ENCODE measurements around the gene LRIG1. TPM values are rescaled to one million over a fixed set of nuclear protein-coding genes. Genes with fewer than 3 reads are reported as not detected.

The LRIG1 gene
- total RNA-seq, 3 donors from 2014 or later: 72.1 to 180 (median 75.3) TPM

DNA sequence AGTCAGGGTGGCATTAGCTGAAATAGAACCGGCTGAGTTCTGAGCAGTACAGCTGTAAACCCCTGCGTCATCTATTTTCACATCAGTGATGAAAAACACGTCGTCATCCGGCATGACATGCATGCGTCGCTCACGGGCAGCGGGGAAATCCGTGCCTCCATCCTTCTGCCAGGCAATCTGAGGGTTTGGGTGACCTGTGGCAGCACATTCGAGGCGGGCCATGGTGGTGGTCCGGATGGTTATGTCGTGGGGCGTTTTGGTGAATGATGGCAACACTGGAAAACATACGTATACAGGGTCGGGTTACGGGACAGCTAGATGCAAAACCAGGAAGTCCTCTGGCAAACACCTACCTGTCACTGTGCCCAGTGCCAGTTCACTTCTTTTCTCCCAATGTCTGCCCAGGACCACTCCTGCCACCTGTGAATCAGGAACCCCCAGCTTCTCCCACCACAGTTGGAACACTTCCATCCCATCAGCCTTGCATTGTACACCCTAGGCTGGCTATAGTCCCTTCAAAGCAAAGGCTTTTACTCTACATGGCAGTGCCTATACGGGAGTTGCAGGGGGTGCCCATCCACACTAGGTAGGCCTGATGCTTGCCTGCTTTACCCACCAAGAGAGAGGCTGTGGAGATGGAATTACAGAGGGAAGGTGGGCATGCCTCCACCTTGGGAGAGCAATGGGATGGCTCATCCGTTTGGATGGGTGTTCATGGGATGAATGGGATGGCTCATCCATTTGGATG lies 116.7 kb downstream of the LRIG1 start:
- intact Hi-C loops (cut with DNase I, micrococcal nuclease): no loop called here
- TF ChIP-seq, protein P1, sequence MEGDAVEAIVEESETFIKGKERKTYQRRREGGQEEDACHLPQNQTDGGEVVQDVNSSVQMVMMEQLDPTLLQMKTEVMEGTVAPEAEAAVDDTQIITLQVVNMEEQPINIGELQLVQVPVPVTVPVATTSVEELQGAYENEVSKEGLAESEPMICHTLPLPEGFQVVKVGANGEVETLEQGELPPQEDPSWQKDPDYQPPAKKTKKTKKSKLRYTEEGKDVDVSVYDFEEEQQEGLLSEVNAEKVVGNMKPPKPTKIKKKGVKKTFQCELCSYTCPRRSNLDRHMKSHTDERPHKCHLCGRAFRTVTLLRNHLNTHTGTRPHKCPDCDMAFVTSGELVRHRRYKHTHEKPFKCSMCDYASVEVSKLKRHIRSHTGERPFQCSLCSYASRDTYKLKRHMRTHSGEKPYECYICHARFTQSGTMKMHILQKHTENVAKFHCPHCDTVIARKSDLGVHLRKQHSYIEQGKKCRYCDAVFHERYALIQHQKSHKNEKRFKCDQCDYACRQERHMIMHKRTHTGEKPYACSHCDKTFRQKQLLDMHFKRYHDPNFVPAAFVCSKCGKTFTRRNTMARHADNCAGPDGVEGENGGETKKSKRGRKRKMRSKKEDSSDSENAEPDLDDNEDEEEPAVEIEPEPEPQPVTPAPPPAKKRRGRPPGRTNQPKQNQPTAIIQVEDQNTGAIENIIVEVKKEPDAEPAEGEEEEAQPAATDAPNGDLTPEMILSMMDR (IDR thresholded peaks at IDR 0.05): no peak
- Histone ChIP-seq H3K4me3 (no peak overlapping the region), H3K9me3 (no peaks in the 10 kb centered on the region), H3K36me3 (ENCODE audit: low read depth) (peaks cover 19% of the 10 kb centered on the region), H3K4me1 (ENCODE audit: low read depth) (no peaks in the 10 kb centered on the region)
- DNase-seq: no peak
- no peak for ATAC-seq

DNA sequence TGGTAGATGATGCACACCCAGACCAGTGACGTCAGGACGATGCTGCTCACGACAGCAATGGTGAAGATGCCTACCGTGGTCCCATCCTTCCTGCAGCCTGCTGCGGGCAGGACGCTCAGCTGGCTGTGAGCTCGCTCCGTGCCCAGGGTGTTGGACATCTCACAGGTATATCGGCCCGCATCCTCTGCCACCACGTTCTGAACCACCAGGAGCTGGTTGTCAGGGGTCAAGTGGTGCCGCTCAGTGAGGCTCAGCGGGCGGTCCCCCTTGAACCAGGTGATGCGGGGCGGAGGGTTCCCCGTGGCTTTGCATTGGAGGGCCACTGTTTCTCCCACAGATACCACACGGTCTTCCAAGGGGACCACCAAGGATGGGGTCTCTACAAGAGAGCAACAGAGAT lies 117.8 kb downstream of the LRIG1 start:
- no peaks in the 10 kb centered on the region for H3K9me3 ChIP-seq
- no peak for DNase-seq
- no peaks in the 10 kb centered on the region for H3K4me1 ChIP-seq (ENCODE audit: low read depth)
- TF ChIP-seq, protein P1 (IDR thresholded peaks at IDR 0.05): no peak
- intact Hi-C loops (cut with DNase I, micrococcal nuclease): no loop called here
- no peak for ATAC-seq
- peaks cover 19% of the 10 kb centered on the region for H3K36me3 ChIP-seq (ENCODE audit: low read depth)
- no peak overlapping the region for H3K4me3 ChIP-seq

DNA sequence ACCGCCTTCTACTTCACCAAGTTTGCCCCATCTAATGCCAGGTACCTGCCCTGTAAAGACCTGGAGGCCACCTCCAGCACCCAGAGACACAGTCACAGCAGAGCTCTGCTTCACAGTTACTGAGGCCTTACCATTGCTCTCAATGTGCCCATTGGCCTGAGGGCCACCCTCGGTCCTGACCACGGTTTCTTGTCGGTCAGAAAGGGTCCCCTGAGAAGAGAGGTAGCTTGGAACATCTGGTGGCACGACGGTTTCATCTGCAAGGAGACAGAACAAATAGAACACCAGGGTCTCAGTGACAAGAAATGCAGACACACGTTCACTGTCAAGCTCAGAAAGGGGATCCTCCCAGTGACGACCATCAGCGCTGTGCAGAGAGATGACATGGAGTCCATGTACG lies 118.7 kb downstream of the LRIG1 start:
- intact Hi-C loops (cut with DNase I, micrococcal nuclease): no loop called here
- TF ChIP-seq, protein P1 (IDR thresholded peaks at IDR 0.05): no peak
- ATAC-seq: no peak
- H3K36me3 ChIP-seq (ENCODE audit: low read depth): peaks cover 19% of the 10 kb centered on the region
- no peak overlapping the region for H3K4me3 ChIP-seq
- peaks cover 3% of the 10 kb centered on the region for H3K4me1 ChIP-seq (ENCODE audit: low read depth)
- no peak for DNase-seq
- H3K9me3 ChIP-seq: no peaks in the 10 kb centered on the region

GRCh38 chr3:66381626-66382025 lies 119.2 kb downstream of the LRIG1 start:
- Histone ChIP-seq H3K36me3 (ENCODE audit: low read depth) (peaks cover 19% of the 10 kb centered on the region), H3K4me3 (no peak overlapping the region), H3K4me1 (ENCODE audit: low read depth) (peaks cover 9% of the 10 kb centered on the region), H3K9me3 (no peaks in the 10 kb centered on the region)
- no peak for ATAC-seq
- intact Hi-C loops (cut with DNase I, micrococcal nuclease): no loop called here
- no peak for DNase-seq
- TF ChIP-seq, protein P1 (IDR thresholded peaks at IDR 0.05): no peak

- Histone ChIP-seq H3K4me1 (ENCODE audit: low read depth) (peaks cover 13% of the 10 kb centered on the region), H3K9me3 (no peaks in the 10 kb centered on the region), H3K36me3 (ENCODE audit: low read depth) (peaks cover 19% of the 10 kb centered on the region), H3K4me3 (no peak overlapping the region)
- ATAC-seq (no peak), DNase-seq (no peak)
- intact Hi-C loops (cut with DNase I, micrococcal nuclease): no loop called here
- TF ChIP-seq, protein P1 (IDR thresholded peaks at IDR 0.05): no peak
Measured at GRCh38 chr3:66380200-66380932, 120.5 kb downstream of the LRIG1 start.
